GM18951 (cell line): ENCODE measurements around the gene C1orf21.

Experiments
- POLR2A ChIP-seq: IDR thresholded peaks from 4 replicates; pipeline ENCODE4 v1.6.1; 2011; ENCODE audit warnings: mild to moderate bottlenecking; ENCODE audit not compliant: insufficient read length, insufficient read depth; ENCODE audit errors: extremely low read depth
- in situ Hi-C: fragments of 300-500 bp; cut with MboI; formaldehyde crosslinking; loops from one replicate; pipeline ENCODE4 v1.12.0; 2022; ENCODE audit warnings: low sequenced_read_pairs, mixed read lengths, inconsistent platforms; ENCODE audit not compliant: unreplicated experiment

C1orf21 gene

GRCh38 chr1:184503221-184503749, 116.5 kb downstream of the C1orf21 start:
- in situ Hi-C loops, result no loop called here
- no peak for TF ChIP-seq POLR2A

GRCh38 chr1:184504040-184504954, 117.5 kb downstream of the C1orf21 start:
- in situ Hi-C loops, result no loop called here
- TF ChIP-seq POLR2A, result no peak

GRCh38 chr1:184504955-184505338, 118.1 kb downstream of the C1orf21 start:
- in situ Hi-C loops, result no loop called here

GRCh38 chr1:184506481-184506880, 119.7 kb downstream of the C1orf21 start:
- in situ Hi-C loops, result no loop called here

More at GRCh38 chr1:184504955-184505338, 118.1 kb downstream of the C1orf21 start:
- no peak for TF ChIP-seq POLR2A

GRCh38 chr1:184507165-184507564, 120.3 kb downstream of the C1orf21 start:
- no peak for TF ChIP-seq POLR2A
- in situ Hi-C loops, result no loop called here

More at GRCh38 chr1:184506481-184506880, 119.7 kb downstream of the C1orf21 start:
- no peak for TF ChIP-seq POLR2A

GRCh38 chr1:184507604-184508280, 120.9 kb downstream of the C1orf21 start:
- in situ Hi-C loops, result no loop called here
- no peak for TF ChIP-seq POLR2A

- in situ Hi-C loops, result no loop called here
- no peak for TF ChIP-seq POLR2A
Measured at GRCh38 chr1:184509105-184509504, 122.3 kb downstream of the C1orf21 start.

GRCh38 chr1:184510110-184510509, 123.3 kb downstream of the C1orf21 start:
- in situ Hi-C loops, result no loop called here
- TF ChIP-seq POLR2A, result no peak

- in situ Hi-C loops, result no loop called here
- TF ChIP-seq POLR2A, result no peak
Measured at GRCh38 chr1:184512724-184513123, 125.9 kb downstream of the C1orf21 start.

GRCh38 chr1:184513421-184513820, 126.6 kb downstream of the C1orf21 start:
- no peak for TF ChIP-seq POLR2A
- in situ Hi-C loops, result no loop called here

GRCh38 chr1:184513966-184514365, 127.1 kb downstream of the C1orf21 start:
- no peak for TF ChIP-seq POLR2A
- in situ Hi-C loops, result no loop called here

- no peak for TF ChIP-seq POLR2A
- in situ Hi-C loops, result no loop called here
Measured at GRCh38 chr1:184514447-184514846, 127.6 kb downstream of the C1orf21 start.

- in situ Hi-C loops, result no loop called here
- no peak for TF ChIP-seq POLR2A
Measured at GRCh38 chr1:184517130-184517529, 130.3 kb downstream of the C1orf21 start.
